CD4-positive, alpha-beta T cell treated with Interleukin-4 for 1 hour (primary cell): ENCODE measurements around the gene RORC.
"Not testable (repeated sequence)": the region's sequence is repeated elsewhere in the genome, so short reads cannot be mapped to it uniquely, and the experiment has no call there.

Source experiments
- DNase-seq, 2 donors: peaks; one replicate each; pipeline ENCODE4 v3.0.0-alpha.2; 2020 to 2022

Gene RORC

GRCh38 chr1:151768351-151769066 is 63.1 kb downstream of the RORC start:
- not testable (repeated sequence) for DNase-seq

GRCh38 chr1:151763990-151764389 is 67.6 kb downstream of the RORC start:
- DNase-seq = no peak

- peak; percentile 84 to 87 for DNase-seq
Measured at GRCh38 chr1:151762941-151763921, 68.4 kb downstream of the RORC start, which contains the start of gene MRPL9. MRPL9 (minus strand) TSS chr1:151763496; CDS start chr1:151763479, 17 bp downstream.

GRCh38 chr1:151760597-151761385 is 70.8 kb downstream of the RORC start:
- DNase-seq = no peak

GRCh38 chr1:151759241-151759640 is 72.4 kb downstream of the RORC start:
- DNase-seq = no peak

GRCh38 chr1:151756291-151756690 is 75.3 kb downstream of the RORC start:
- no peak for DNase-seq
